Stimulated activated CD8-positive, alpha-beta memory T cell treated with anti-CD3 and anti-CD28 coated beads, Interleukin-15, amount 100 ng/mL, for 4 hours (primary cell): ENCODE measurements around the gene FOSL2.

Experiments
- DNase-seq, 2 donors: peaks; one replicate each; pipeline ENCODE4 v3.0.0-alpha.2; 2020; ENCODE audit warnings: low read depth in 2 of 2

Gene FOSL2

GRCh38 chr2:28394997-28395333 is 2.3 kb downstream of the FOSL2 start:
- DNase-seq: no peak

- DNase-seq: no peak
These were observed 2.8 kb downstream of the FOSL2 start for GRCh38 chr2:28395334-28396061.

GRCh38 chr2:28397043-28397381 is 4.4 kb downstream of the FOSL2 start:
- no peak for DNase-seq

DNA sequence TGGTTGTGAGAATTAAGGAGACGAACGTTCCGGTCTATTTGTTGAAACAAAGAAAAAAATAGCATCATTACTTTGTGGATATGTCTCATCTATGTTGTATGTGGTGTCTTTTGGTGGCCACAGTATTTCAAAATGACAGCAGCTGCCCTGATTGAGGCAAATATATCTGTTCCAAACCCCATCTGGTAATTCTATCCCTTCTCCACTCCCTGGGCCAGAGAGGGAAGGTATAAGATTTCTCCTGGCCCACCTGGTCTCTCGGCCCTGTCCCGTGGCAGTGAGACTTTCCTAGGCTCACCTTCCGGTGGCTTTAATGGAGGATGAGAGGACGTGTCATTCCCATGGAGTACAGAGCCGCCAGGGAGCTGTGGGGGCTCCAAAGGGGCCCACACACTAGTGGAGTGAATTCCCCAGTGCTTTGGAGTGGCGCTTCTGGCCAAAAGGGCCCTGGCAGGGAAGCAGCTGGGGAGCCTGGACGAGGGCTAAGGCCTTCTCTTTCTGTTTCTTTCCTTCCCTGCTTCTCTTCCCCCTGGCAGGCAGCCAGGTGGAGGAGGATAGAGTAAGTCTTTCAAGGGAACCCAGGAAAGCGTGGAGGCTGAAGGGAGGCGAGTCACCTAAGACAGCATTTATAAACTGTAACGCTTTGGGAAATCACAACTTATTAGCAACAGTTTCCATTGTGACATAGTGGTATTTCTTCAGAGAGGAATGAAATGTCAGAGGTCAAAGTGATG is 5.6 kb downstream of the FOSL2 start:
- no peak for DNase-seq

DNA sequence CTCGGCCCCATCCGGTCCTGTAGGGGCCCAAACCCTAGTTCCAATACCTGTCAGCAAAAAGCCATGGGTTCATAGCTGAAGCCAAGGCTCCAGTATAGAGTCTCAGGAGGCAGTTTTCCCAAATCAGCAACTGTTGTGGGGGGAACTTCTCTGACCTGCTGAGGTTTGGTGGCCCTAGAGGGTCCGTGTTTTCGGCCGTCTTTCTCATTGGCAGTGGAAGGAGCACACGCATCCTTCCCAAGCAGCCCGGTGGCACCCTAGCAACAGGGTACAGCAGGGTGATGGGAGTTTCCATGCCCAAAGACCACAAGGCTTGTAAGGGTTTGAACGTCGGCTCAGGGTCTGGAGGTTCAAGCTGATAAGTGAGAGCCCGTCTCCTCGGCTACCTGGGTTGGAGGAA is 6.6 kb downstream of the FOSL2 start:
- DNase-seq: no peak

DNA sequence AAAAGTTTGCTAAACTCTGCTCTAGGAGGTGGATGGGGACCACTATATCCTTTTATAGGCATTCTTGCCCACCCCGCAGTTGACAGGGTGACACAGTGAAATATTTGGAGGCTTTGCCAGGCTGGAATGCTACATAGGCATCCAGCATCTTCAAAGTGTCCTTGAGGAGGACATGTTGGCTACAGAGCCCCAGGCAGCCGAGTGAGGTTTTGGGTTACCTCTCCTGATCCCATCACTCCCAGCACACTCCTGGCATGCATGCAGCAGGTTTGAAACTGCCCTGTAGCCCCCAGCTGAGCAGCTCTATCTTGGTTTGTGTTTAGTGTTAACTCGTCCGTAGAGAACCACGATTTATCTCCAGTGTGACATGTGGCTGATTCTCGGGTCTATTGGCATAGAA is 7.3 kb downstream of the FOSL2 start:
- no peak for DNase-seq

DNA sequence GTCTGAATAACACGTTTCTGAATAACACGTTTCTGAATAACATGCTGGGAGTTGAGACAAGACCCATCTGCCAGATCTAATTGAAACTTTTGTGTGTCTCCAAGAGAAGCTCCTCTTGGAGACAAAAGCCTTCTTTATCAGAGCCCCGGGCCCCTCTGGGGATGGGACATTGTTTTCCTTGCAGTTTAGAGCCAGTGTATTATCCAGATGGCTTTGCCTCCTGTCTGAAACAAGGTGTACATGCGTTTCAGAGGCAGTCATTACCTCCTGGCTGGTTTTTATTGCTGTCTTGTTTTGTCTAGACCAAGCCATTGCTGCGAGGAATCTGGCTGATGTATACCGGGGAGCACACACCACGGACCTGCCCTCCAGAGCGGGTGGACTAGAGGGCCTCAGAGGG is 7.8 kb downstream of the FOSL2 start:
- no peak for DNase-seq

GRCh38 chr2:28400921-28401320 is 8.3 kb downstream of the FOSL2 start:
- DNase-seq: no peak

DNA sequence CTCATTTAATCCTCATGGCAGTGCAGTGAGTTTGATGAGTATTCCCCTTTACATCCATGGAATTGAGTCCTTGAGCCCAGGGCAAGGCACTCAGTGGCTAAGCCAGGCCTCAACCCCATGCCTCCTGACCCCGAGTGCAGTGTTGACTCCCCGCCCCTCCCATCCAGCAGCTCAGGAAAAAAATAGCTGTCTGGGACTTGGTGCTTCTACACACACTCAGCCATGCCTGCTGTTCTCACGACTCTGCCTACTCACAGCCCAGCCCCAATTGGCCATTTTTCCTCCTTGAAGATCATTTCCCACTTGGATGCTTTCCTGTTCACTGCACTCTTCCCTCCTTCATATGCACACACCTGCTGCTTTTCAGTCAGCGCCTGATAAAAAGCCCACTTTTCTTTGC is 8.8 kb downstream of the FOSL2 start:
- DNase-seq: no peak

- no peak for DNase-seq
These were observed 9.4 kb downstream of the FOSL2 start for GRCh38 chr2:28401948-28402550.

DNA sequence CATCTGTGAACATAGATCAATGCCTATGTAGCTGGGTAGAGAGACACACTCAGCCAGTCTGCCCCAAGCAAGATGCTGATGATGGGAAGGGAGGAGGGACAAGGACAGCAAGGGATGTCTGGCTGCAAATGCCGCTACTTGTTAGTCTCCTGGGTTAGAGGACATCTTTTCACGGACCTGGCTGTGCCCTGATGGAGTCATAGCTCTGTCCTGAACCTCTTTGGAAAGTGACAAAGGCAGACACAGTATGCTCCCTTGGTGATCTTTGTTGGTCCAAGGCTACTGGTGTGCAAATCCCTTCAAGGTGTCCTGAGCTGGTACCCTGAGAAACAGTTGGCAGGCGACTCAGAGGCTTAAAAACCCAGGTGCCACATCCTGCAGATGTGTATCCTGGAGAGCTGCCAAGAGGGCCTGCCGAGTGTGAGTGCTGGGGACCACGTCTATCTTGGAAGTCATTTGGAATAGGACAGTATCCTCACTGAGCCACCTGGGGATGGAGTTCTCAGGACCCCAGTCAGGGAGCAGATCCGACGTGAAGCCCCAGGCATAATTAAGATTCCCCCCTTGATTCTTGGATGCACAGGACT is 10.8 kb downstream of the FOSL2 start:
- no peak for DNase-seq

GRCh38 chr2:28404086-28404485 is 11.4 kb downstream of the FOSL2 start:
- no peak for DNase-seq

DNA sequence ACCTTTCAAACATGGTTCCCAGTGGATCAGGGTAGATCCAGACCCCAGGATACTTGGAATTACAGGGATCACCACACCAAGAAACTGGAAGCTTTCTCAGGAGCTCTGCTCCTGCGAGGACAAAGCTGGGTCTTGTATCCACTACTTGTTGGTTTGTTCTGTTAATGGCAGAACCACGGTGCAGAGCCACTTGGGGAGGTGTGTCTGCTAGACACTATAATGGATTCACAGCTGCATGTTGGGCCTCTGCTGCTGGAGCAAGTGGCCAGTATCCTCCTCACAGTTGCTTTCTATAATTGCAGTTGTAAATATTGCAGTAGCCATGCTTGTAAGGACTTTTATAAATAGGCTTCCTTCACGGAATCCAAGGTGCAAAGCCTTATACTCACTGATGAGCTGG is 12.9 kb downstream of the FOSL2 start:
- no peak for DNase-seq

GRCh38 chr2:28406276-28407096 is 13.8 kb downstream of the FOSL2 start:
- peak in 1 of 2 donors; percentile 69 for DNase-seq

- DNase-seq: no peak
These were observed 14.7 kb downstream of the FOSL2 start for GRCh38 chr2:28407131-28407975.

- DNase-seq: no peak
These were observed 15.5 kb downstream of the FOSL2 start for GRCh38 chr2:28407976-28408690.

DNA sequence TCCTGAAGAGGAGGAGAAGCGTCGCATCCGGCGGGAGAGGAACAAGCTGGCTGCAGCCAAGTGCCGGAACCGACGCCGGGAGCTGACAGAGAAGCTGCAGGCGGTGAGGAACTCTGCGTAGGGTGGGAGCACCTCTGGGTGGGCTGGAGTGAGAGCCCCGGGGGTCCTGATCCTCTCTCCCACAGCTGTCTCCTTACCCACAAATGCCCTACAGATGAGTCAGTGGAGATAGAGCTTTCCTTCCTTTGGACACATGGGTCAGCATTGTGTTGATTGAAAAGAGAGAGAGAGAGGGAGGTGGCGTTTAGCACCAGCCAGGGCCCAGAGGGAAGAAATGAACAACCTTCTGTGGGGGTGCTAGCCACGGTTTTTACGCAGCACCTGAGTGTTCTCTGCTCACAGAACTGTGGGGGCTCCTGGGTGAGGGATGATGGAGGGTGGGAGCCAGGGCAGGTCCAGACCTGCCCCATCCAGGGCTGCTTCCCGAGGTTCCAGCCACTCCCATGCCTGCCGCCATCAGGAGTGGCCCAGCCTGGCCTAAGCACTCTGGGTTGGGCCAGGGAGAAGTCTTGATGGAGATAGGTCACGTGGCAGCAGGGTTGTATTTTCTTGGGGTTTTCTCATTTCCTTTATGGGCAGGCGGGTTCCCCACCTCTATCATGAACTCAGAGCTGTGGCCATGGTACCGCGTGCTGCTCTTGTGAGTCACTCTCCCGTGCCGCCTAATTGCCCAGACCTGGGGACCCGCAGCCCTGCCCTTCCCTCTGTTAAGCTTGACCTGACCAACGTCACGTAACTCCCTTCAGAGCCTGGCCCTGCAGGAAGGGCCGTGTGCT is 16.3 kb downstream of the FOSL2 start:
- DNase-seq: peak; percentile 63 to 69

GRCh38 chr2:28411166-28411755 is 18.6 kb downstream of the FOSL2 start:
- no peak for DNase-seq

- no peak for DNase-seq
These were observed 19.4 kb downstream of the FOSL2 start for GRCh38 chr2:28411956-28412609.
